ENCODE results near the gene ARSA. TPM values are rescaled to one million over a fixed set of nuclear protein-coding genes. Genes with fewer than 3 reads are reported as not detected.
A peak's percentile ranks its signal among the peaks of the same experiment; 100 is the strongest.

Gene ARSA
- total and polyA plus RNA-seq, 2 of the 13 experiments (the other 11 are each of a cell fraction or from before 2014, with no cell fraction given): 9.0 to 11.5 TPM

GRCh38 chr22:50599816-50600455 is 28.0 kb downstream of the ARSA start (continued):
- TF ChIP-seq NR2C2 (CRISPR knock-in tag; IDR thresholded peaks at IDR 0.05; ENCODE audit: borderline replicate concordance) (peak; percentile 37; the same call in 1 of the 2 replicates), BCL6 (CRISPR knock-in tag; IDR thresholded peaks at IDR 0.05) (peak; percentile 84), CEBPB (IDR thresholded peaks at IDR 0.05; ENCODE audit: borderline replicate concordance, low read depth, low read length) (no peak), ZNF558 (CRISPR knock-in tag; IDR thresholded peaks at IDR 0.05; ENCODE audit: borderline replicate concordance) (peak; percentile 98; the same call in 1 of the 2 replicates), TMF1 (CRISPR knock-in tag; IDR thresholded peaks at IDR 0.05; ENCODE audit: low read depth) (peak; percentile 99), HCFC1 (IDR thresholded peaks at IDR 0.05; ENCODE audit: low read depth, low read length) (no peak), NFE2L2 (IDR thresholded peaks at IDR 0.05; ENCODE audit: low read length) (no peak), ZNF124 (CRISPR knock-in tag; IDR thresholded peaks at IDR 0.05) (peak; percentile 98), GZF1 (CRISPR knock-in tag; IDR thresholded peaks at IDR 0.05) (peak; percentile 94), POLR2G (IDR thresholded peaks at IDR 0.05; ENCODE audit: low read depth, low read length) (no peak), SOX6 (IDR thresholded peaks at IDR 0.05) (no peak), SOX6 (CRISPR knock-in tag; IDR thresholded peaks at IDR 0.05) (no peak), DNMT1 (CRISPR knock-in tag; IDR thresholded peaks at IDR 0.05) (0 out of 2 replicates have a peak, but pooled peaks have one; percentile 86), PRPF4 (IDR thresholded peaks at IDR 0.05; ENCODE audit: low read depth, low read length, poor library complexity, severe bottlenecking) (no peak), AHR (CRISPR knock-in tag; IDR thresholded peaks at IDR 0.05) (peak; percentile 100; the same call in 1 of the 2 replicates), PITX1 (CRISPR knock-in tag; IDR thresholded peaks at IDR 0.05) (peak; percentile 90), BHLHE40 (IDR thresholded peaks at IDR 0.05; ENCODE audit: low read length) (no peak), SMAD9 (CRISPR knock-in tag; IDR thresholded peaks at IDR 0.05) (peak; percentile 99), FUBP1 (CRISPR knock-in tag; IDR thresholded peaks at IDR 0.05; ENCODE audit: borderline replicate concordance) (no peak), ZNF510 (CRISPR knock-in tag; IDR thresholded peaks at IDR 0.05; ENCODE audit: low read depth) (0 out of 2 replicates have a peak, but pooled peaks have one; percentile 79), RBM39 (IDR thresholded peaks at IDR 0.05; ENCODE audit: low read depth, low read length, poor library complexity, severe bottlenecking) (no peak), E2F2 (CRISPR knock-in tag; IDR thresholded peaks at IDR 0.05; ENCODE audit: borderline replicate concordance) (peak; percentile 99; the same call in 1 of the 2 replicates), ZNF615 (CRISPR knock-in tag; IDR thresholded peaks at IDR 0.05; ENCODE audit: borderline replicate concordance) (peak; percentile 97)
- TF ChIP-seq, protein P1, sequence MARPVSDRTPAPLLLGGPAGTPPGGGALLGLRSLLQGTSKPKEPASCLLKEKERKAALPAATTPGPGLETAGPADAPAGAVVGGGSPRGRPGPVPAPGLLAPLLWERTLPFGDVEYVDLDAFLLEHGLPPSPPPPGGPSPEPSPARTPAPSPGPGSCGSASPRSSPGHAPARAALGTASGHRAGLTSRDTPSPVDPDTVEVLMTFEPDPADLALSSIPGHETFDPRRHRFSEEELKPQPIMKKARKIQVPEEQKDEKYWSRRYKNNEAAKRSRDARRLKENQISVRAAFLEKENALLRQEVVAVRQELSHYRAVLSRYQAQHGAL (CRISPR knock-in tag; IDR thresholded peaks at IDR 0.05; ENCODE audit: not compliant biosample characterization): peak; percentile 99
- TF ChIP-seq, protein P2, sequence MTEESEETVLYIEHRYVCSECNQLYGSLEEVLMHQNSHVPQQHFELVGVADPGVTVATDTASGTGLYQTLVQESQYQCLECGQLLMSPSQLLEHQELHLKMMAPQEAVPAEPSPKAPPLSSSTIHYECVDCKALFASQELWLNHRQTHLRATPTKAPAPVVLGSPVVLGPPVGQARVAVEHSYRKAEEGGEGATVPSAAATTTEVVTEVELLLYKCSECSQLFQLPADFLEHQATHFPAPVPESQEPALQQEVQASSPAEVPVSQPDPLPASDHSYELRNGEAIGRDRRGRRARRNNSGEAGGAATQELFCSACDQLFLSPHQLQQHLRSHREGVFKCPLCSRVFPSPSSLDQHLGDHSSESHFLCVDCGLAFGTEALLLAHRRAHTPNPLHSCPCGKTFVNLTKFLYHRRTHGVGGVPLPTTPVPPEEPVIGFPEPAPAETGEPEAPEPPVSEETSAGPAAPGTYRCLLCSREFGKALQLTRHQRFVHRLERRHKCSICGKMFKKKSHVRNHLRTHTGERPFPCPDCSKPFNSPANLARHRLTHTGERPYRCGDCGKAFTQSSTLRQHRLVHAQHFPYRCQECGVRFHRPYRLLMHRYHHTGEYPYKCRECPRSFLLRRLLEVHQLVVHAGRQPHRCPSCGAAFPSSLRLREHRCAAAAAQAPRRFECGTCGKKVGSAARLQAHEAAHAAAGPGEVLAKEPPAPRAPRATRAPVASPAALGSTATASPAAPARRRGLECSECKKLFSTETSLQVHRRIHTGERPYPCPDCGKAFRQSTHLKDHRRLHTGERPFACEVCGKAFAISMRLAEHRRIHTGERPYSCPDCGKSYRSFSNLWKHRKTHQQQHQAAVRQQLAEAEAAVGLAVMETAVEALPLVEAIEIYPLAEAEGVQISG (CRISPR knock-in tag; IDR thresholded peaks at IDR 0.05): peak; percentile 94

Measured in HepG2 (cell line).